HepG2 (cell line): ENCODE data around the gene ABHD6. TPM values are rescaled to one million over a fixed set of nuclear protein-coding genes. Genes with fewer than 3 reads are reported as not detected.
A peak's percentile ranks its signal among the peaks of the same experiment; 100 is the strongest.
"Not testable (repeated sequence)": the region's sequence is repeated elsewhere in the genome, so short reads cannot be mapped to it uniquely, and the experiment has no call there.

Source experiments
- ATAC-seq: fragments of 200-7000 bp; cut with Tn5 transposase; 3 replicates; pipeline ENCODE4 v1.9.1; 2020; ENCODE audit warnings: mild to moderate bottlenecking, moderate library complexity
- BruUV-seq: library from RNA; stranded (reverse); fragments of 400-500 nt; replicated peaks from 2 replicates; lab custom pipeline; 2021; lab: Mats Ljungman, UMichigan
- CTCF ChIA-PET: fragments of 300-600 bp; formaldehyde crosslinking; extraction: SDS; loops from one replicate; lab custom pipeline; 2021; ENCODE audit warnings: low total read pairs, inconsistent platforms, low intra/inter-chr PET ratio; lab: Yijun Ruan, JAX
- POLR2A ChIA-PET: fragments of 350-600 bp; sonication (Branson Sonifier 250); formaldehyde crosslinking; loops from one replicate; lab custom pipeline; 2020; ENCODE audit warnings: antibody characterized with exemption, inconsistent platforms; lab: Yijun Ruan, JAX
- DNase-seq: peaks from one replicate; pipeline ENCODE4 v3.0.0-alpha.2; 2015; ENCODE audit warnings: low spot score
- FAIRE-seq: peaks from 3 replicates; lab custom pipeline; 2011; peaks lifted over from hg19 to GRCh38; lab: Jason Lieb, UNC
- H2AFZ ChIP-seq: one replicate; pipeline ENCODE4 v1.6.1; 2011; ENCODE audit warnings: low read length, inconsistent platforms
- H3K27ac ChIP-seq: fragments of 300-600 bp; 3 replicates; pipeline ENCODE4 v1.8.0; 2011; ENCODE audit warnings: mixed run types, mild to moderate bottlenecking, mixed read lengths, low read length, inconsistent platforms; ENCODE audit not compliant: insufficient read depth; ENCODE audit errors: extremely low read length
- H3K27me3 ChIP-seq, 2 experiments: fragments of 200-600 bp in 1 of 2; 2 replicates in 1 of 2; 3 replicates in 1 of 2; pipeline versions ENCODE4 v1.6.0 to v1.8.0; 2011; ENCODE audit warnings: low read length in 2 of 2, mild to moderate bottlenecking in 2 of 2, moderate library complexity in 2 of 2, inconsistent platforms in 1 of 2; ENCODE audit not compliant: insufficient read depth in 2 of 2, control insufficient read depth in 1 of 2
- H3K36me3 ChIP-seq, 2 experiments: fragments of 200-600 bp in 1 of 2; replicated peaks in 1 of 2; 2 replicates in 1 of 2; 3 replicates in 1 of 2; pipeline versions ENCODE4 v1.5.1 to v1.8.0; 2011; ENCODE audit warnings: low read length in 2 of 2, inconsistent platforms in 1 of 2; ENCODE audit not compliant: insufficient read depth in 2 of 2, control insufficient read depth in 1 of 2
- H3K4me1 ChIP-seq: 2 replicates; pipeline ENCODE4 v1.5.1; 2012; ENCODE audit warnings: low read length, inconsistent platforms; ENCODE audit not compliant: insufficient read depth
- H3K4me2 ChIP-seq: 2 replicates; pipeline ENCODE4 v1.6.0; 2011; ENCODE audit warnings: low read depth, low read length, inconsistent platforms
- H3K4me3 ChIP-seq, 3 experiments: fragments of 200-600 bp in 1 of 3; sonication (generic), shearing (Covaris generic) in 1 of 3; replicated peaks in 1 of 3; 2 replicates each; pipeline ENCODE4 v1.5.1; 2011 to 2016; ENCODE audit warnings: low read length in 3 of 3, inconsistent platforms in 2 of 3, low read depth in 2 of 3, mild to moderate bottlenecking in 2 of 3, control low read depth in 1 of 3, mixed read lengths in 1 of 3; ENCODE audit not compliant: insufficient read depth in 1 of 3
- H3K79me2 ChIP-seq: one replicate; pipeline ENCODE4 v1.6.1; 2011; ENCODE audit warnings: low read length, inconsistent platforms; ENCODE audit not compliant: insufficient read depth
- H3K9ac ChIP-seq: 2 replicates; pipeline ENCODE4 v1.6.0; 2011; ENCODE audit warnings: mild to moderate bottlenecking, low read depth, low read length, inconsistent platforms; ENCODE audit not compliant: insufficient read depth
- H3K9me3 ChIP-seq: 2 replicates; pipeline ENCODE4 v1.5.1; 2012; ENCODE audit warnings: mild to moderate bottlenecking, low read length
- H4K20me1 ChIP-seq: 2 replicates; pipeline ENCODE4 v1.6.0; 2011; ENCODE audit warnings: inconsistent platforms, mild to moderate bottlenecking, low read length, moderate library complexity; ENCODE audit not compliant: insufficient read depth
- ATF7 ChIP-seq, 2 experiments: fragments of 450-650 bp in 1 of 2; sonication (generic) in 1 of 2; formaldehyde crosslinking in 1 of 2; IDR thresholded peaks; 2 replicates each; pipeline versions ENCODE4 v1.4.0 to v1.6.1; 2016 to 2020; ENCODE audit warnings: antibody characterized with exemption in 1 of 2, mild to moderate bottlenecking in 1 of 2, missing genetic modification reagents in 1 of 2
- DR1 ChIP-seq: sonication (generic); formaldehyde crosslinking; IDR thresholded peaks from 2 replicates; pipeline ENCODE4 v1.8.0; 2021; ENCODE audit warnings: mild to moderate bottlenecking, missing genetic modification reagents, inconsistent platforms
- HNF4A ChIP-seq: sonication (generic); formaldehyde crosslinking; IDR thresholded peaks from 2 replicates; pipeline ENCODE4 v1.4.0; 2020; ENCODE audit warnings: missing genetic modification reagents
- PRMT3 ChIP-seq: sonication (generic); formaldehyde crosslinking; IDR thresholded peaks from 2 replicates; pipeline ENCODE4 v1.8.1; 2022; ENCODE audit warnings: low read depth, mild to moderate bottlenecking, moderate library complexity, missing genetic modification reagents, borderline replicate concordance
- U2AF2 ChIP-seq: fragments of 200-400 bp; formaldehyde crosslinking; IDR thresholded peaks from 2 replicates; pipeline ENCODE4 v1.6.1; 2017; ENCODE audit warnings: low read depth, mild to moderate bottlenecking, low read length
- WGBS: methylation state at CpG from one replicate; pipeline ENCODE4 v1.1.6; 2017; ENCODE audit warnings: low lambda C conversion rate; 5-methylcytosine and 5-hydroxymethylcytosine counted together
- in situ Hi-C: cut with HindIII; loops from 2 replicates; pipeline ENCODE4 v1.10.0; 2017; ENCODE audit warnings: low pct_unique_long_range_greater_than_20kb; ENCODE audit not compliant: extremely low pct_ligation_motif_present
- intact Hi-C: fragments of 100-400 bp; cut with micrococcal nuclease; formaldehyde crosslinking; loops from one replicate; pipeline ENCODE4 v1.10.0; 2022; ENCODE audit not compliant: unreplicated experiment
- polyA plus RNA-seq, 8 experiments: library from polyadenylated mRNA; depleted of rRNA in 3 of 8; stranded (reverse) in 7 of 8; unstranded in 1 of 8; fragments of >200 nt; fragmentation: Illumina TruSeq in 4 of 8; extraction: Trizol in 4 of 8; gene quantifications; 2 replicates each; pipeline versions ENCODE4 v1.2.1 to v1.2.3, GENCODE V29; 2011 to 2016; ENCODE audit warnings: low read depth in 4 of 8, missing spikeins in 1 of 8, mixed read lengths in 1 of 8; ENCODE audit not compliant: insufficient read depth in 1 of 8
- total RNA-seq, 5 experiments: library from RNA; depleted of rRNA; stranded (reverse); fragments of >200 nt; fragmentation: Illumina TruSeq; extraction: Trizol; gene quantifications; 2 replicates each; pipeline ENCODE4 v1.2.3, GENCODE V29; 2016; ENCODE audit warnings: low read depth in 1 of 5

The ABHD6 gene
- total and polyA plus RNA-seq, 2 of the 13 experiments (the other 11 are each of a cell fraction or from before 2014, with no cell fraction given): 9.0 to 17.2 TPM

- FAIRE-seq (no peak), ATAC-seq (no peak), DNase-seq (no peak)
- Histone ChIP-seq H3K9me3 (no peaks in the 10 kb centered on the region), H3K4me2 (no peak overlapping the region), H3K36me3 (peaks cover 5 to 12% of the 10 kb centered on the region in 2 experiments; a peak in 3 of 5 replicates), H3K4me3 (no peak overlapping the region), H3K27me3 (no peaks in the 10 kb centered on the region), H2AFZ (no peak overlapping the region), H3K4me1 (no peaks in the 10 kb centered on the region), H3K27ac (no peak overlapping the region), H4K20me1 (no peaks in the 10 kb centered on the region), H3K9ac (no peak overlapping the region), H3K79me2 (no peaks in the 10 kb centered on the region)
- WGBS: 95% methylated on average over 1 of the region's 1 CpG
- TF ChIP-seq HNF4A: 0 out of 2 replicates have a peak, but pooled peaks have one; percentile 13
- no peak for TF ChIP-seq U2AF2
- TF ChIP-seq DR1 (CRISPR knock-in tag): no peak
- no peak for TF ChIP-seq PRMT3 (CRISPR knock-in tag)
- intact Hi-C loops (no loop called here), in situ Hi-C loops (no loop called here)
- CTCF ChIA-PET: no interaction called here
- POLR2A ChIA-PET: interaction anchor here (1.4 kb wide), 1 partner anchor 29 kb away, joined by 5 read pairs; the partner anchor contains the start of gene ABHD6
- no TSS peak for BruUV-seq
Observed at GRCh38 chr3:58266577-58266976, 29.0 kb downstream of the ABHD6 start.

GRCh38 chr3:58267543-58267942, 30.0 kb downstream of the ABHD6 start:
- H4K20me1 ChIP-seq; H3K9me3 ChIP-seq; FAIRE-seq; H3K79me2 ChIP-seq; BruUV-seq; in situ Hi-C loops; intact Hi-C loops; H3K9ac ChIP-seq; H2AFZ ChIP-seq; H3K27ac ChIP-seq; H3K27me3 ChIP-seq; DNase-seq; H3K4me1 ChIP-seq; ATAC-seq; H3K4me2 ChIP-seq; H3K4me3 ChIP-seq; POLR2A ChIA-PET; CTCF ChIA-PET; TF ChIP-seq ATF7 (CRISPR knock-in tag; IDR thresholded peaks at IDR 0.05): not testable (repeated sequence)
- peaks cover 5 to 12% of the 10 kb centered on the region in 2 experiments; a peak in 3 of 5 replicates for H3K36me3 ChIP-seq
- no CpG with 5 or more reads among the region's 1 CpG for WGBS
- peak; percentile 88 for TF ChIP-seq ATF7 (IDR thresholded peaks at IDR 0.05)
